MCF 10A (cell line): Measurements from ENCODE around the gene ARFGEF3. TPM values are rescaled to one million over a fixed set of nuclear protein-coding genes. Genes with fewer than 3 reads are reported as not detected.

Source experiments
- BruUV-seq: library from RNA; stranded (reverse); fragments of 400-500 nt; replicated peaks from 2 replicates; lab custom pipeline; 2021; lab: Mats Ljungman, UMichigan
- CTCF ChIA-PET: fragments of 300-600 bp; sonication (Branson Sonifier 250); formaldehyde crosslinking; extraction: SDS; loops from one replicate; lab custom pipeline; 2021; ENCODE audit warnings: antibody characterized with exemption, inconsistent platforms; lab: Yijun Ruan, JAX
- POLR2A ChIA-PET: fragments of 300-600, 350-650 bp; sonication (Branson Sonifier 250); formaldehyde crosslinking; extraction: SDS; loops from one replicate; lab custom pipeline; 2020; ENCODE audit warnings: antibody characterized with exemption, inconsistent platforms; lab: Yijun Ruan, JAX
- DNase-seq: peaks from one replicate; pipeline ENCODE4 v3.0.0-alpha.2; 2018; ENCODE audit not compliant: unreplicated experiment
- H3K27ac Mint-ChIP-seq: one replicate; pipeline ENCODE4 v1.8.0; 2022; ENCODE audit warnings: mild to moderate bottlenecking, low read depth, mixed read lengths; ENCODE audit not compliant: unreplicated experiment
- H3K27me3 Mint-ChIP-seq: one replicate; pipeline ENCODE4 v1.8.0; 2022; ENCODE audit warnings: mixed read lengths; ENCODE audit not compliant: insufficient read depth, unreplicated experiment
- H3K36me3 Mint-ChIP-seq: one replicate; pipeline ENCODE4 v1.8.0; 2022; ENCODE audit warnings: mild to moderate bottlenecking, moderate library complexity, mixed read lengths; ENCODE audit not compliant: insufficient read depth, unreplicated experiment
- H3K4me1 Mint-ChIP-seq: one replicate; pipeline ENCODE4 v1.8.0; 2022; ENCODE audit warnings: mixed read lengths; ENCODE audit not compliant: insufficient read depth, unreplicated experiment
- H3K4me3 Mint-ChIP-seq: one replicate; pipeline ENCODE4 v1.8.0; 2022; ENCODE audit warnings: mild to moderate bottlenecking, moderate library complexity, mixed read lengths; ENCODE audit not compliant: unreplicated experiment
- H3K9me3 Mint-ChIP-seq: one replicate; pipeline ENCODE4 v1.8.0; 2022; ENCODE audit warnings: mixed read lengths; ENCODE audit not compliant: unreplicated experiment
- intact Hi-C: fragments of 100-400 bp; cut with micrococcal nuclease; formaldehyde crosslinking; loops from 2 replicates; pipeline ENCODE4 v1.14.1; 2022
- total RNA-seq: library from RNA; stranded (reverse); gene quantifications from 2 replicates; pipeline ENCODE4 v1.2.3, GENCODE V29; 2022
- TF ChIP-seq, protein P1 (sequence below): fragments of 200-600 bp; IDR thresholded peaks from one replicate; pipeline ENCODE4 v1.8.0; 2022; ENCODE audit warnings: antibody characterized with exemption, mild to moderate bottlenecking; ENCODE audit not compliant: unreplicated experiment

The ARFGEF3 gene
- total RNA-seq, 1 experiment from 2014 or later: 3.4 TPM

DNA sequence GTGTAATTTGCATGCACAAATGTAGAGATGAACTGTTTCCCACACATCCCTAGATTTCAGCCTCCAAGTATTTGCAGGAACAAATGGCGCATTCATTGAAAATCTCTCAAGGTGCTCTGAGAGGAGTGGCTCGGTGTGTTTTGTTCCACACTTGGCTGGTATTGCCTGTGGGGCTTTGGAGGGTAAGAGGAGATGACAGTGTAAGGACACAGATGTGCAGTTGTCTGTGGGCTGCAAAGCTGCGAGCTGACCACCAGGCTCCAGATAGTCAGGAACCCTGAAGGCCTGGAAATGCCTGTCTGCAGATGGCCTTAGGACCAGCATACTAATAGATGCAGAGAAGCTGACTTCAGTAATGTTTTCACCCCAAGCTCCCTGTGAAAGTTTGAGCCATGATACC lies 114.2 kb downstream of the ARFGEF3 start:
- TF ChIP-seq, protein P1, sequence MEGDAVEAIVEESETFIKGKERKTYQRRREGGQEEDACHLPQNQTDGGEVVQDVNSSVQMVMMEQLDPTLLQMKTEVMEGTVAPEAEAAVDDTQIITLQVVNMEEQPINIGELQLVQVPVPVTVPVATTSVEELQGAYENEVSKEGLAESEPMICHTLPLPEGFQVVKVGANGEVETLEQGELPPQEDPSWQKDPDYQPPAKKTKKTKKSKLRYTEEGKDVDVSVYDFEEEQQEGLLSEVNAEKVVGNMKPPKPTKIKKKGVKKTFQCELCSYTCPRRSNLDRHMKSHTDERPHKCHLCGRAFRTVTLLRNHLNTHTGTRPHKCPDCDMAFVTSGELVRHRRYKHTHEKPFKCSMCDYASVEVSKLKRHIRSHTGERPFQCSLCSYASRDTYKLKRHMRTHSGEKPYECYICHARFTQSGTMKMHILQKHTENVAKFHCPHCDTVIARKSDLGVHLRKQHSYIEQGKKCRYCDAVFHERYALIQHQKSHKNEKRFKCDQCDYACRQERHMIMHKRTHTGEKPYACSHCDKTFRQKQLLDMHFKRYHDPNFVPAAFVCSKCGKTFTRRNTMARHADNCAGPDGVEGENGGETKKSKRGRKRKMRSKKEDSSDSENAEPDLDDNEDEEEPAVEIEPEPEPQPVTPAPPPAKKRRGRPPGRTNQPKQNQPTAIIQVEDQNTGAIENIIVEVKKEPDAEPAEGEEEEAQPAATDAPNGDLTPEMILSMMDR: no peak
- CTCF ChIA-PET: interaction anchor here (0.5 kb wide), 1 partner anchor 126 kb away, joined by 3 read pairs; no protein-coding TSS in a partner anchor
- no peak overlapping the region for H3K27ac Mint-ChIP-seq
- no peak overlapping the region for H3K4me3 Mint-ChIP-seq
- intact Hi-C loops: no loop called here
- no peaks in the 10 kb centered on the region for H3K4me1 Mint-ChIP-seq
- no peaks in the 10 kb centered on the region for H3K36me3 Mint-ChIP-seq
- POLR2A ChIA-PET: interaction anchor here (0.8 kb wide), 1 partner anchor 26 kb away, joined by 3 read pairs; no protein-coding TSS in a partner anchor
- no TSS peak for BruUV-seq
- H3K27me3 Mint-ChIP-seq: no peaks in the 10 kb centered on the region
- no peaks in the 10 kb centered on the region for H3K9me3 Mint-ChIP-seq
- DNase-seq: no peak

DNA sequence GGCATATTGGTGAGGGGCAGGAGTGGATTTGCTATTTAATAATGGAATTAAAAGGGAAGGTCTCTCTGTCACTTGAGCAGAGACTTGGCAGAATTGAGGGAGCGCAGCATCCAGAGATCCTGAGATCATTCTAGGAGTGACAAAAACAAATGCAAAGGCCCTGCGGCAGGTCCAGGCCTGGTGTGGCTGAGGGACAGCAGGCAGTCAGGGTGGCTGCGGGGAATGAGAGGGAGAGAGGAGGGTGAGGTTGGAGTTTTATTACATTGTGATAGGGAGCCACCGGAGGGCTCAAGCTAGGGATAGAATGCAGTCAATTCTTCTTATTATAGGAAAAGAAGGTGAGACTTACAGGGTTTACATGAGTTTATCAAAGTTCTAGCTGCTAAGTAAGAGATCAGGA lies 116.1 kb downstream of the ARFGEF3 start:
- no peaks in the 10 kb centered on the region for H3K27me3 Mint-ChIP-seq
- BruUV-seq: no TSS peak
- no peak for DNase-seq
- intact Hi-C loops: no loop called here
- H3K36me3 Mint-ChIP-seq: no peaks in the 10 kb centered on the region
- H3K9me3 Mint-ChIP-seq: no peaks in the 10 kb centered on the region
- no peaks in the 10 kb centered on the region for H3K4me1 Mint-ChIP-seq
- POLR2A ChIA-PET: no interaction called here
- no peak overlapping the region for H3K27ac Mint-ChIP-seq
- TF ChIP-seq, protein P1: no peak
- CTCF ChIA-PET: interaction anchor here (0.9 to 1.4 kb wide), 3 partner anchors 22 to 163 kb away, joined by 4 to 5 read pairs (median 4); no protein-coding TSS in a partner anchor
- no peak overlapping the region for H3K4me3 Mint-ChIP-seq

DNA sequence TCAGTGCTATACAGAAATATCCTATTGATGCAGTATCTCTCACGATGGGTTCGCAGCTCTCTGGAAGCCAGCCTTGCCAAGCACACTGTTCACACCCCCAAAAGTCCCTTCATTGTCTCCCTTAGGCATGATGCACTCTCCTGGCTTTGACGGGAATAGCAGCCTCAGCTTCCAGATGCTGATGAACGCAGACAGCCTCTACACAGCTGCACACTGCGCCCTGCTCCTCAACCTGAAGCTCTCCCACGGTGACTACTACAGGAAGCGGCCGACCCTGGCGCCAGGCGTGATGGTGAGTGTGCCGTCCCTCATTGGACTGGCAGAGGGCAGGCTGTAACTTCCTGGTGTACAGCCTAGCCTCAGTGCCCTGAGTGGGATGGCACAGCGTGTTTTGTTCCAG lies 116.6 kb downstream of the ARFGEF3 start:
- TF ChIP-seq, protein P1: no peak
- no peaks in the 10 kb centered on the region for H3K36me3 Mint-ChIP-seq
- no peak overlapping the region for H3K4me3 Mint-ChIP-seq
- H3K27ac Mint-ChIP-seq: no peak overlapping the region
- CTCF ChIA-PET: interaction anchor here (0.9 to 1.4 kb wide), 3 partner anchors 22 to 163 kb away, joined by 4 to 5 read pairs (median 4); no protein-coding TSS in a partner anchor
- peak; percentile 21 for DNase-seq
- no peaks in the 10 kb centered on the region for H3K4me1 Mint-ChIP-seq
- POLR2A ChIA-PET: no interaction called here
- H3K27me3 Mint-ChIP-seq: no peaks in the 10 kb centered on the region
- no TSS peak for BruUV-seq
- no peaks in the 10 kb centered on the region for H3K9me3 Mint-ChIP-seq
- intact Hi-C loops: no loop called here

DNA sequence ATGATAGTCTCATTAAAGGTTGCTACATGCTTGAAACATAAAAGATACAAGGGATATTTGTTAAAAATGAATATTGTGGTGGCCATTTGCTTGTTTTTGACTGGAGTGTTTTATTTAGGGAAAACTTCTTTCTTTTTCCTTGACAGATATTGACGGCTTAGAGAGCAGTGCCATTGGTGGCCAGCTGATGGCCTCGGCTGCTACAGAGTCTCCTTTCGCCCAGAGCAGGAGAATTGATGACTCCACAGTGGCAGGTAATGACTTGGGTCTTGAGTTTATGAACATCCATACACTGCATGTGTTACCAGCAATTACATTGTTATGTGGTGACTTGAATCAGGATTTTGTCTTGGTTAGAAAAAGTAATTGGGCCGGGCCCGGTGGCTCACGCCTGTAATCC lies 124.1 kb downstream of the ARFGEF3 start:
- H3K4me1 Mint-ChIP-seq: peaks cover 20% of the 10 kb centered on the region
- no peak overlapping the region for H3K27ac Mint-ChIP-seq
- TF ChIP-seq, protein P1: no peak
- no peak for DNase-seq
- no peak overlapping the region for H3K4me3 Mint-ChIP-seq
- no peaks in the 10 kb centered on the region for H3K36me3 Mint-ChIP-seq
- no peaks in the 10 kb centered on the region for H3K9me3 Mint-ChIP-seq
- no peaks in the 10 kb centered on the region for H3K27me3 Mint-ChIP-seq
- POLR2A ChIA-PET: no interaction called here
- intact Hi-C loops: loop anchor here (2.0 kb wide), 1 partner anchor 169 kb away; no protein-coding TSS in a partner anchor
- CTCF ChIA-PET: interaction anchor here (0.5 to 4.1 kb wide), 3 partner anchors 40 to 1366 kb away, joined by 3 to 33 read pairs (median 3); no protein-coding TSS in a partner anchor
- BruUV-seq: no TSS peak
